ENCODE data around the gene ASB4. TPM values are rescaled to one million over a fixed set of nuclear protein-coding genes. Genes with fewer than 3 reads are reported as not detected.

Gene ASB4
- total and polyA plus RNA-seq, 7 donors = 0.23 to 24.0 (median 10.8) TPM

- Histone ChIP-seq H3K27ac (no peak overlapping the region), H3K27me3 (ENCODE audit: insufficient read depth in 3 of 3, low read length in 2 of 3) (no peaks in the 10 kb centered on the region), H3K4me1 (peaks cover 16% of the 10 kb centered on the region), H3K4me3 (no peak overlapping the region), H3K9me3 (no peaks in the 10 kb centered on the region), H3K36me3 (ENCODE audit: insufficient read depth in 1 of 2, low read depth in 1 of 2) (peaks cover 0 to 23% of the 10 kb centered on the region in 2 donors)
- TF ChIP-seq CTCF (IDR thresholded peaks at IDR 0.05) = no peak
- DNase-seq (no peak), ATAC-seq (no peak)
- intact Hi-C loops (cut with DNase I) = no loop called here
Measured at GRCh38 chr7:95493247-95493646, 7.5 kb downstream of the ASB4 start.

- H3K36me3 ChIP-seq (ENCODE audit: insufficient read depth in 1 of 2, low read depth in 1 of 2) = peaks cover 0 to 23% of the 10 kb centered on the region in 2 donors
- H3K27me3 ChIP-seq (ENCODE audit: insufficient read depth in 3 of 3, low read length in 2 of 3) = no peaks in the 10 kb centered on the region
- intact Hi-C loops (cut with DNase I) = no loop called here
- DNase-seq (no peak), ATAC-seq (no peak)
- H3K9me3 ChIP-seq = no peaks in the 10 kb centered on the region
- no peak overlapping the region for H3K27ac ChIP-seq
- H3K4me3 ChIP-seq = no peak overlapping the region
- WGBS, 3 donors = 71 to 99% (median 95%) methylated on average over 2 of the region's 2 CpGs
- H3K4me1 ChIP-seq = peaks cover 16% of the 10 kb centered on the region
- TF ChIP-seq CTCF (IDR thresholded peaks at IDR 0.05) = no peak
Measured at GRCh38 chr7:95493844-95494243, 8.1 kb downstream of the ASB4 start.

GRCh38 chr7:95501261-95501832, 15.6 kb downstream of the ASB4 start:
- WGBS, 3 donors = 46 to 77% (median 61%) methylated on average over 5 of the region's 5 CpGs
- DNase-seq (no peak), ATAC-seq (peak; percentile 54 to 71 (median 64))
- no peaks in the 10 kb centered on the region for H3K27me3 ChIP-seq (ENCODE audit: insufficient read depth in 3 of 3, low read length in 2 of 3)
- H3K27ac ChIP-seq = peak overlapping the region; percentile 13
- peaks cover 14% of the 10 kb centered on the region for H3K4me1 ChIP-seq
- no peak for TF ChIP-seq CTCF (IDR thresholded peaks at IDR 0.05)
- peaks cover 0 to 14% of the 10 kb centered on the region in 2 donors for H3K36me3 ChIP-seq (ENCODE audit: insufficient read depth in 1 of 2, low read depth in 1 of 2)
- H3K4me3 ChIP-seq = no peak overlapping the region
- intact Hi-C loops (cut with DNase I) = no loop called here
- H3K9me3 ChIP-seq = no peaks in the 10 kb centered on the region

- Histone ChIP-seq H3K27me3 (ENCODE audit: insufficient read depth in 3 of 3, low read length in 2 of 3) (no peaks in the 10 kb centered on the region), H3K4me1 (peaks cover 14% of the 10 kb centered on the region), H3K4me3 (no peak overlapping the region), H3K36me3 (ENCODE audit: insufficient read depth in 1 of 2, low read depth in 1 of 2) (peaks cover 0 to 4% of the 10 kb centered on the region in 2 donors), H3K9me3 (no peaks in the 10 kb centered on the region), H3K27ac (no peak overlapping the region)
- no peak for TF ChIP-seq CTCF (IDR thresholded peaks at IDR 0.05)
- 96 to 97% (median 97%) methylated on average over 1 of the region's 1 CpG for WGBS, 3 donors
- ATAC-seq (no peak), DNase-seq (no peak)
- intact Hi-C loops (cut with DNase I) = no loop called here
Measured at GRCh38 chr7:95502403-95502802, 16.7 kb downstream of the ASB4 start.

All from psoas muscle (tissue), 8 donors.